Stimulated activated CD8-positive, alpha-beta memory T cell treated with anti-CD3 and anti-CD28 coated beads, Interleukin-7, amount 100 ng/mL, for 24 hours (primary cell): ENCODE results near the gene DENND4B.
A peak's percentile ranks its signal among the peaks of the same experiment; 100 is the strongest.

Experiments used
- DNase-seq: peaks from one replicate; pipeline ENCODE4 v3.0.0-alpha.2; 2020; ENCODE audit warnings: low read depth

Gene DENND4B

GRCh38 chr1:153945795-153946621 lies 510 bp downstream of the DENND4B start:
- DNase-seq, result peak; percentile 44

- DNase-seq, result peak; percentile 68
Observed at GRCh38 chr1:153945131-153945794, 1.3 kb downstream of the DENND4B start.

GRCh38 chr1:153944827-153945117 lies 1.7 kb downstream of the DENND4B start:
- DNase-seq, result no peak

- DNase-seq, result no peak
Observed at GRCh38 chr1:153944005-153944826, 2.3 kb downstream of the DENND4B start.

- DNase-seq, result no peak
Observed at GRCh38 chr1:153942766-153943549, 3.6 kb downstream of the DENND4B start.

- DNase-seq, result no peak
Observed at GRCh38 chr1:153941826-153942725, 4.4 kb downstream of the DENND4B start.

GRCh38 chr1:153940756-153941155 lies 5.8 kb downstream of the DENND4B start:
- no peak for DNase-seq

- no peak for DNase-seq
Observed at GRCh38 chr1:153939476-153939875, 7.0 kb downstream of the DENND4B start.

- DNase-seq, result no peak
Observed at GRCh38 chr1:153938996-153939395, 7.5 kb downstream of the DENND4B start.

- DNase-seq, result no peak
Observed at GRCh38 chr1:153937331-153937730, 9.2 kb downstream of the DENND4B start.

- DNase-seq, result no peak
Observed at GRCh38 chr1:153936011-153936802, 10.3 kb downstream of the DENND4B start.

GRCh38 chr1:153934746-153935145 lies 11.8 kb downstream of the DENND4B start:
- DNase-seq, result no peak

GRCh38 chr1:153933955-153934354 lies 12.6 kb downstream of the DENND4B start:
- no peak for DNase-seq

- no peak for DNase-seq
Observed at GRCh38 chr1:153933430-153933829, 13.1 kb downstream of the DENND4B start.

GRCh38 chr1:153932156-153933131 lies 14.1 kb downstream of the DENND4B start:
- DNase-seq, result no peak

GRCh38 chr1:153929981-153930948 lies 16.3 kb downstream of the DENND4B start:
- DNase-seq, result no peak

- no peak for DNase-seq
Observed at GRCh38 chr1:153929426-153929825, 17.1 kb downstream of the DENND4B start.
